NCI-H446 (cell line): ENCODE results near the gene NINJ2.
A peak's percentile ranks its signal among the peaks of the same experiment; 100 is the strongest.
"Not testable (repeated sequence)": the region's sequence is repeated elsewhere in the genome, so short reads cannot be mapped to it uniquely, and the experiment has no call there.

Source experiments
- DNase-seq, 2 experiments: peaks; one replicate each; lab custom pipeline; 2025; lab: John Stamatoyannopoulos, UW

NINJ2 gene

DNA sequence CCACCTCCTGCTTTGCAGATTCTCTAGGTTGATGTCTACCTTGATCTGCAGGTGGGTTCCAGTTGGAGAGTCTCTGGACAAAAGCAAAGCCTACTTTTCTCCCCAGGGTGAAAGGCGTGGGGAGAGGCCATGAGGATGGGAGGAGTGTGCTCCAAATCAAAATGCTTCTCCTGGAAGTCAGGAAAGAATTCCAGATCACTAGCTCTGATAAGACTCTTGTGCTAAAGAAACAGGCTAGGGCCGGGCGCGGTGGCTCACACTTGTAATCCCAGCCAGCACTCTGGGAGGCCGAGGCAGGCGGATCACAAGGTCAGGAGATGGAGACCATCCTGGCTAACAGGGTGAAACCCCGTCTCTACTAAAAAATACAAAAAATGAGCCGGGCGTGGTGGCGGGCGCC lies 21.9 kb downstream of the NINJ2 start:
- not testable (repeated sequence) for DNase-seq

DNA sequence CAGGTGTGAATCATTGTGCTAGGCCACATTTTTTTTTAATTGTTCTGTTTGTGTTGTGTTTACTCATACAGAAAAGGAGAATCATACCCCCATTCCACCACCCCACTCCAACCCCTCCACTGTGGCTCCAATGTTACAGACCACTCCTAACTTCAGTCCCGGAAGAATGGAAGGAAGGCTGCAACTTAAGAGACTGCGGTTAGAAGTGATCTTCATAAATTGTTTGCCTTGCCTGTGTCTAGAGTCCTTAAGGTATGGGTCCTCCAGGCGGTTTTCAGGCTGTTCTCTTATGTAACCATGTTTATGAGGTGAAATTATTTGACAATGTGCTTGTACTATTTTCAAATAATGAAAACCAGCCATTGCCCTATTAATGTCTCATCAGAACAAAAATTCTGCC lies 22.5 kb downstream of the NINJ2 start:
- no peak for DNase-seq

DNA sequence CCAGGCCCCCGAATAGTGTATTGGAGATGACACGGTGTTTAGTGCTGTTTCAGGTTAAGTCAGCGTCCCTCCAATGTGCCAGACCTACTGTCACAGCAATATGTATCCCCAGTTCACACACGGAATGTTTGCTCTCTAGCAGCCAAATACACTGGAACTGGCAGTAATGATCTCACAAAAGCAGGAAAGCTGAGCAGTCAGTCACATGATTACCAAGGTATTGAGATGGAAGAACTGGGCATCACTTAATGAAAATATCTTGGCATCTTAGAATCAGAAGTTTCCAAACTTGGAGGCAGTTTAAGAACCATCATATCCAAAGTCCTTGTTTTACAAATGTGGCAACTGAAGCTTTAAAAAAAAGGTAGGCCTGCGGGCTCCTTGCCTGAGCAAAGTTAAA lies 23.3 kb downstream of the NINJ2 start:
- no peak for DNase-seq

DNA sequence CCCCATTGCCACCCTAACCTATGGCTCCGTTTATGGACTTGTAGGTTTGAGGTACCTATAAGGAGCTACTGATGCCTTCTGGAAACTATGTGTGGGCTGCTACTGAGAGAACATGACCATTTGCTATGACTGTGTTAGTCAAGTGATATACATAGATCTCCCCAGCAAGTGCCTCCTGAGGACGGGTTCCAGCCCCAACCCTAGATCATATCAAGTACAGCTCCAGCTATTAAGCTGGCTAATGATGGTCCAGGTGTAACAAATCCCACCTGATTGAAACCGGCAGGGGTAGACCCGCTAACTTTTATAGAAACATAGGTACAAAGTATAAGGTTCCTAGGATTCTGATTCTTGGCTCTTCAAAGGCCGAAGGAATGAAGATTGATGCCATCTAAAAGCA lies 23.7 kb downstream of the NINJ2 start:
- no peak for DNase-seq

DNA sequence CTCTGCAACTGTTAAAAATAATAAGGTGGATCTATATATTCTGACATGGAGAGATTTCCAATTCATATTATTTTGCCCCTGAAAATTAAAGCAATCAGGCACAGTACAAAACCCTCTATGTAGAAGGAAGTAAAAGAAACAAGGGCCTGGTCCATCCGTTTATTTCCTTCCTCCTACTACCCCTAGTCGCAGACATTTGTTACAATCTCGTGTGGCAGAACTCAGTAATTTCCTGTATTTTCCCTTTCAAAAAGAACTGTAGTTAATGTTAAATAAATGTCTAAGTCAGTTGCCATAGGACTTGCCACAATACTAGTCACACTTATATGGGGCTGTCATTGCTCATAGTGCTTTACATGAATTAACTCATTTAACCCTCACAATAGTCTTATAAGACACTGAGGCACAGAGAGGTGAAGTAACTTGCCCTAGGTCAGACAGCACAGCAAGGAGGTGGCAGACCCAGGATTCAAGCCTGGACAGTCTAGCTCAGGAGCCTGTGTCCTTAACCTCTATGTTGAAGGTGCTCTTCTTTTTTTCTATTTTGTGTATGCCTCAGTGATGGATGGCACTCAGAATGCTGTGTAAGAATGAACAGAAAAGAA lies 24.2 kb downstream of the NINJ2 start:
- no peak for DNase-seq

DNA sequence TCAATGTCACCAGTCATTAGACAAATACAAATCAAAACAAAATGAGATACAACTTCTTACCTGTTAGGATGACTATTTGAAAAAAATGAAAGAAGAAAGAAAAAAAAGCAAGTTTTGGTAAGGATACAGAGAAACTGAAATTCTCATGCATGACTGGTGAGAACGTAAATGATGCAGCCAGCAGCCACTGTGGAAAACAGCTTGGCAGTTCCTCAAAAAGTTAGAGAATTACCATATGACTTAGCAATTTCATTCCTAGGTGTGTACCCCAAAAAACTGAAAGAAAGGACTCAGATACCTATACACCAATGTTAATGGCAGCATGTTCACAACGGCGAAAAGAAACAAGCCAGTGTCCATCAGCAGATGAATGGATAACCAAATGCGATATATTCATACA lies 26.6 kb downstream of the NINJ2 start:
- DNase-seq: no peak

DNA sequence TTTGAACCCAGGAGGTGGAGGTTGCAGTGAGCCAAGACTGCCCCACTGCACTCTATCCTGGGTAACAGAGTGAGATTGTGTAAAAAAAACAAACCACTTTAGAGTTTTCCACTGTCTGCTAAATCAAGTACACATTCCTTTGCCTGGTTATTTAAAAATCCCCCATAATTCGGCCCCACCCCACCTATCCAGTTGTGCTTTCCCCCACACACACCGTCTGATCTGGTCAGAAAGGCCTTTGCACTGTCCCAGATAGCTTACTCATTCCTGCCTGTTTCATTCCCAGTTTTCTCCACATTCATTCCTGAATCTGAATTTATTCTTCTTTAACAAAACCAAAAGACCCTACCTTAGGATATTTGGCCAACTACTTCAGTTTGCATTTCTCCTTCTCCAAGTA lies 29.5 kb downstream of the NINJ2 start:
- no peak for DNase-seq

DNA sequence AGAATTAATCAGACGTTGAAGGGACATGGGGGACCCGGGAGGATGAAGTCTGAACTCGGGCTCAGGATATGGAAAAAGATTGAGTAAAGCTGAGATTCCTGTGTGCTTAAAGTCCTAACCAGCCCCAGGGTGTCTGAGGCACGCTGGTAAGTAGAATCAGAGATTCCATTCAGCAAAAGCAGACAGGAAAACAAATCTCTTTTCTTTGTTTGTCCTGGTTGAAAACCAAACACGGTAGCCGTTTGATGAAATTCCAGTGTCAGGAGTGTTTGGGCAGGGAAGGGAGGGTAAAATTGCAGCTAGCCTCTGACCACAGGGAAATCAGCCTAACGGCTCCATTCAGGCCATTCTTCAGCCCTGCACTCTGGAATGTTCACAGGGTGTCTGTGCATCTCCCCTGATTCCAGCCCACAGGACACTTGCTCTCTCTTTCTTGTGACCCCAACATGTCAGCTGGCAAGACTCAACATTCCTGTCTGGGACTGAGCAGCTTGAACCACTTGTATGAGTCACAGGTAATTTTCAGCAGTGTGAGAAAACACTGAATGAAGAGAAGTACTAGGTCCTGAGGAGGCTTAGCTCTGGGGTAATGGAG lies 31.0 kb downstream of the NINJ2 start:
- DNase-seq: no peak

DNA sequence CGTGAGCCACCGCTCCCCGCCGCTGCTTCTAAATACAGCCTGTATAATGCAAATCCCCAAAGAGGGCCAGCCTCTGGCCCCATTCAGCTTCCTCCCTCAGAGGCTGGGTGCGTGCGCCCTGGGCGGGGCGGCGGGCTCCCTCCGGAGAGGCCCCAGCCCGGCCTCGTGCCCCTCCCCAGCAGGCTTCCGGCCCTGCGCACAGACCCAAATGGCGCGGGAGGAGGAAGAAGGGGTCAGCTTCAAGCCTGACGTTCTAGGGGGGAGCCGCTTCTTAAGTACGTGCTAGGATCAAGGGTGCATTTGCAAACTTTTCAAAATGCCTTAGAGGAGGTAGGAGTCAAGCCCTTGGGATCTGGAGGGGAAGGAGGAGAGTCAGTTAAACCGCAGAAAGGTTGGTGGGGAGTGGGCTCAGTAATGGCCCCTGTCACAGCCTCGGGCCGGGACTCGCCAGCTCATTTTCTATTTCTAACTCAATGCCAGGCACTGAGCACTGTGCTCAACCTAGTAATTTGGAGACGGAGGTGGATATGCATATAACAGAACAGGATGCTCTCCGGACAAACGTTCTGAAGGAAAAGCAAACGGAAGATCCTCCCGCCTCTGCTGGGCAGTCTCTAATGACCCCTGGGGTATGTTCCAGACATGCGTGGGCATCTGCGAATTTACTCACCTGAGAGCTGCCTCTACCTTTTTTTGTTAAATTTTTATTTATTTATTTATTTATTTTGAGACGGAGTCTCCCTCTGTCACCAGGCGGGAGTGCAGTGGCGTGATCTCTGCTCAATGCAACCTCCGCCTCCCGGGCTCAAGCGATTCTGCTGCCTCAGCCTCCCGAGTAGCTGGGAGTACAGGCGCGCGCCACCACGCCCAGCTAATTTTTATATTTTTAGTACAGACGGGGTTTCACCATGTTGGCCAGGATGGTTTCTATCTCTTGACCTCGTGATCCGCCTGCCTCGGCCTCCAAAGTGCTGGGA lies 32.3 kb downstream of the NINJ2 start:
- no peak for DNase-seq

DNA sequence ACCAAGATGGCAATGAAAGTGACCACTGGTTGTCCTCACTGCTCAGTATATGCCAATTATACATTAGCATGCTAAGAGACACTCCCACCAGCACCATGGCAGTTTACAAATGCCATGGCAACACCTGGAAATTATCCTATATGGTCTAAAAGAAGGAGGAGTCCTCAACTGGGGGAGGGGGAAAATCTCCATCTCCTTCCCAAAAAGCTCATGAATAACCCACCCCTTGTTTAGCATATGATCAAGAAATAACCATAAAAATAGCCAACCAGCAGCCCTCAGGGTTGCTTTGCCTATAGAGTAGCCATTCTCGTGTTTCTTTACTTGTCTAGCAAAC lies 34.5 kb downstream of the NINJ2 start:
- not testable (repeated sequence) for DNase-seq

DNA sequence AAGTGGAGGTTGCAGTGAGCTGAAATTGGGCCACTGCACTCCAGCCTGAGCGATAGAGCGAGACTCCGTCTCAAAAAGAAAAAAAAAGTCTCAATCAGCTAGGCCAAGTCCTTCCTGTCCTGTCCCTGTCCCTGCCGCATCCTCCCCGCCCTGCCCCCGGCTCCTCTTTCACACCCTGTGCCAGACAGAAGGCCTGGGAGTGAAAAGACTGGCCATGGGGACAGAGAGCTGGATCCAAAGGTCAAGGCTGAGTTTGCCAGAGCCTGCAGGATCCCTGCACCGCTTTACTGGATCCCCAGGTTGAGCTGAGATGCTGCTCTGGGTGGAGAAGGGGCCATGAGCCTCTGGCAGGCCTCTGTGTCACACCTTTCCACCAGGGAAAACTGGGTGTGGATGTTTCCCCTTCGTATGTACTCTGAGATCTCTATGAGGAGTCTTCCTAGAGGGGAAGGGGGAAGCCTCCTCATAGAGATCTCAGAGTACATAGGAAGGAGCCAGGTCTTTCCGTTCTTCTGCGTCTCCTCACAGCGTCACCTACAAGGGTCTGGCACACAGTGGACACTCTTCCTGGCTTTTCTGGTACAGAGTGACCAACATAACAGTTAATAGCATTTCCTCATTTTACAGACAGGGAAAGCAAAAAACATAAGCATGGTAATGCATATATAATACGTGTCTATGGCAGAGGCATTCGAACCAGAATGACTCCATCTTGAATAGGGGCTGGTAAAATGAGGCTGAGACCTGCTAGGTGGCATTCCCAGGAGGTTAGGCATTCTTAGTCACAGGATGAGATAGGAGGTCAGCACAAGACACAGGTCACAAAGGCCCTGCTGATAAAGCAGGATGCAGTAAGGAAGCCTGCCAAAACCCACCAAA lies 35.1 kb downstream of the NINJ2 start:
- no peak for DNase-seq

DNA sequence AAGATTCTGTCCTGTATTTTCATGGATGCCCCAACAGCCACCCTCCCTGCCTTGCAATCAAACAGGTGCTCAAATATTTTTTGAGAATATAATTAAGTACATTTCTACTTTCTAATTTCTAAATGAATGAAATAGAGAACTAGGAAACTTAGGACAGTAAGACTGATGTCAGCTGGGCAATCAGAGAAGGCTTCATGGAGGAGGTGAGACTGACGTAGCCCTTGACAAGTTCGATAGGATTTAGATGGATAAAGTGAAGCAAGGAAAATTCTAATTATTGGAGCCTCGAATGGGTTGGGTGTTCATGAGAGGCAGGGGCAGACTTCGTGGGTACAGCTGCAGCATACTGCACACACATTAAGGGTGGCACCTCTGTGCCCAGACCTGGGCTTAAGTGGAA lies 36.0 kb downstream of the NINJ2 start:
- no peak for DNase-seq

DNA sequence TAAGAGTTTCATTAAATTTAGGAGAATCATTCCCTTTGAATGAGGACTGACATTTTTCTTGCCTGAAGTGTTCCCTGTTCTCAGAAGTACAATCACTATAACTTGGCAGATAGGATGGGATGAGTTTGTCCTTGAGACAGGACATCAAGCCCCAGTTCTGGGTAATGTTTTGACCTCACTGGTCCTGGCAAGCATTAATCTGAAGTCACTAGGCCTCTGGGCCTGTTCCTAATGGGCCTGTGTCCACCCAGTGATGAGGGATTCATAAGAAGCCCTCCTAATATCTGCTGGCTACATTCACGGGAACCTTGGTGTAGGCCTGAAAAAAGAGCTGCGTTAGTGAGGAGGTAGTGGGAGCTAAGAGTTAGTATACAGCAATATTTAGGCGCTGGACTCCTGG lies 37.2 kb downstream of the NINJ2 start:
- DNase-seq: no peak

DNA sequence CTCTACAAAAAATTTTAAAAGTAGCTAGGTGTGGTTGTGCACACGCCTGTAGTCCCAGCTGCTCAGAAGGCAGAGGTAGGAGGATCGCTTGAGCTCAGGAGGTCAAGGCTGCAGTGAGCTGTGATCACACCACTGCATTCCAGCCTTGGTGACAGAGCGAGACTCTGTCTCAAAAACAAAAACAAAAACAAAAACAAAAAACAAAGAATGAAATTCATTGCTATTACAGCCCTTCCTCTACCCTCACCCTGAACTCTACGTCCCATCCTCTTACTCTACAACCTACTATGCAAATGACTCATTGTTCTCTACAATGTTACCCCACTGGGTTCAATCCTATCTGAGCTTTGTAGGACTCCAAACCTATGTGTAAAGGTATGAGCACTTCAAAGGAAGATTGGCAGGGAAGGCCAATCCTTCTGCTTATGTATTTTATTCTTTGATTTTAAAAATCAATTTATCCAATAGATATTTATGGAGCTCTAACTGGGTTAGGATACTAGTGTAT lies 39.3 kb downstream of the NINJ2 start:
- no peak for DNase-seq

DNA sequence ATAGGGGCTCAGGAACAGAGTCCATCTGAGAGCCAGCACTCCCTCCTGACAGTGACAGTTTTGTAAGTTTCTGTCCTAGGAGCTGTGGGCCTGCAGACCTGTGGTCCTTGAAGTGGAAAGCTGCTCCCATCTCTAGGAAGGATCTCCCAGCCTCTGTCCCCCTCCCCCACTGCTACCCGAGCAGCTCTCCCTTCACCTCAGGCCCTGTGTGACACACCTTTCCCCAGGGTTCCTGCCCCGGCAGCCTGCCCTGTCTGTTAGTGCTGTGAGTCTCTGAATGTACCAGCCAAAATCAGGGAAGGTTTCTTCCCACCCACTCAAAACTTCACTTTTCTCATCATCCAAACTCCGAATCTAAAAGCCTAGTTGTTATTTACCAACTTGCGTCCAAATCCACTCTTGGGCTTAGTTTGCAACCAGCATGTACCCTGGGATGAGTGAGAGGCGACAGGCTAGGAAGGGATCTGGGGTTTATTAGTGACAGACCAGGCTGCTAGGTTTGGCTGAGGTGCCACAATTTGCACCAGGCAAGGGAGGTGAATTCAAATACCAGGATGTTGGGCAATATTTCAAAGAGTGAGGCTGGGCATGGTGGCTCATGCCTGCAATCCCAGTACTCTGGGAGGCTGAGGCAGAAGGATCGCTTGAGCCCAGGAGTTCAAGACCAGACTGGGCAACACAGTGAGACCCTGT lies 39.9 kb downstream of the NINJ2 start:
- DNase-seq: no peak

DNA sequence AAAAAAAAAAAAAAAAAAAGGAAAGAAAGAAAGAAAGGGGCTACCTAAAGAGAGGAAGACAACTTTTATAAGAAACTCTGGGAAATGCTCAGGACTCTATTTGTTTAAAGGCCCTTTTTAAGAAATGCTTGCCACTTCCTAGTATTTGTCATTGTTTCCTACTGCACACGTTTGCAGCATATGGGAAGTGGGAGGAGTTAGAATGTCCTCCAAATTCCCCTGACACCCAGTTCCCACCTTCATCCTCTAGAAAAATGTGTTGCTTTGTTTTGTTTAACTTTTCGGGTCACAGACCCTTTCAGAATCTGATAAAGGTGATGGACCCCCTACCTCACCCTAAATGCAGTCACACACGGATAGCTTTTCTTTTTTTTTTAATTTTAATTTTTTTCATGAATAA lies 40.8 kb downstream of the NINJ2 start:
- DNase-seq: no peak

DNA sequence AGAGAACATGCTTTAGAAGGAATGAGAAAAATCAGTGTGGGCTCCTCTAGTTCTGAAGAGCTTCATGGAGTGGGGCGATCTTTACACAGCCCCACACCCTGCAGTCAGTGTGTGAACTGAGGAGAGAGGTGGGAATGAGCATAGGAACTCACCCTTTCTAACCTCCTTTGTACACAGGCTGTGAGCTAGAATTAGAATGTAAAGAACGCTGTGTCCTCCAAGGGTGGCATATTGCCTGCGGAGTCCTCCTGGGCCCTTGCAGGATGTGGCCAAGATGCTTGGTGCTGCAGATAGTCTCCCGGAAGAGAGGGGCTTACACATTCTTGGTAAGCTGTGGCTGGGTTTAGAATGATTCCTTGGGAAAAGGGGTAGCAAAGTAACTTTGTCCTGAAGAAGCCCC lies 43.9 kb downstream of the NINJ2 start:
- no peak for DNase-seq

DNA sequence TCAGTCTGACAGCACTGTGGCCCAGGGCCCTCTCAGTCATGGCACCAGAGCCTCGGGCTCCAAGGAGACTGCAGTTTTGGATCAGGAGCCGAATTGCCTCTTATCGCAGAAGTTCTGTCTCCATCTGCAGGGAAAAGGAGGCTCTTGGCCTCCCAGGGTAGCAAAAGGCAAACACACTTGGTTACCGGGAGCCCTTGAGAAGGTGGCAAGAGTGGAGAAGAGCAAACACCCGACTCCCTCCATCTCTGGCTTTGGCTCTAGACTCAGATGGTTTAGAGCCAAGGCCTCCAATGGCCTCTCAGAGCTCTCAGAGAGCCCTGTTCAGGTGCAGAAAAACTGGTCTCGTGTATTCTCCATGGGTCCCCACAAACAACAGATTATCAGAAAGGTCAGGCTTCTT lies 44.6 kb downstream of the NINJ2 start:
- no peak for DNase-seq

DNA sequence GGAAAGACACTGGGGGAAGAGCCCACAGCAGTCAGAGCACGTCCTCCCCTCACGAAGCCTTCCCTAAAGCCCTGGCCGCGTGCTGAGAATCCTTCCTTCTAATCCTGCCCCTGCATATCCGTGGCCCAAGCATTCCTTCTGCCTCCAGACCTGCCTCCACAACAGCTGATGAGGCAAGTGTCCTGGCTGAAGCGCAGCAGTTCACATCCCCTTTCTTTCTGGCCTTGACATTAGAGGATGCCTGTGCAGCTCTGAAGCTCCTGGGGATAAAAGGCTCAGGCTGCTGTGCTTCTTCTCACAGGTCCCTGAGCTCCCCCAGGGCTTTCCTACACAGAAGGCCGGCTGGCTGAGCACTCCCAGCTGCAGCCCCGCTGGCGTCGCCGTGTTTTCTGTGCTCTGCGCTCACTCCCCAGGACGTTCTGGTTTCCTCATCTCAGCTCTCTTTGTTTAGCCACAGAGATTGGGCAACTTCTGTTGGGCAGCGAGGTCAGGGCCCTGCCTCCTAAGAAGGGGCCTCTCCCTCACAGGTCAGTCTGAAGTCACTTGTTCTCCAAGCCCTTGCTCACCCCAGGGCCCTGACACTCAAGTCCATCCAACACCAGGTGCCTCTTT lies 45.8 kb downstream of the NINJ2 start:
- DNase-seq: no peak

DNA sequence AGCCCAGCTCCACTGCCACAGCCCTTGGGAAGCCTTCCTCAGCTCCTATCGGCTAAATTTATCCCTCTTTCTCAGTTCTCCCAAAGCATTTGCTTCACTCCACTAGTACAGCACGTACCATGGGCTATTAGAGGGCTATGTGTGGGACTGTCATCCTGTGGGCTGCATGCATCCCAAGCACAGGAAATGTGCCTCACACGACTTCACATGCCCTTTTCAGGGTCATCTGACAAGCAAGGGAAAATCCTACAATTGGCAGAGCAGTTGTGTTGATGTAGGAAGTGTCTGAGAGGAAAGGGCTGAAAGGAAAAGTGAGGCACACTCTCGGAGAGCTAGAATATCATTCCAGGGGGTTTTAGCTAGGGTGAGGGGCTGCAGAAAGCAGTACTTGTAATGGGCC lies 47.6 kb downstream of the NINJ2 start:
- no peak for DNase-seq

DNA sequence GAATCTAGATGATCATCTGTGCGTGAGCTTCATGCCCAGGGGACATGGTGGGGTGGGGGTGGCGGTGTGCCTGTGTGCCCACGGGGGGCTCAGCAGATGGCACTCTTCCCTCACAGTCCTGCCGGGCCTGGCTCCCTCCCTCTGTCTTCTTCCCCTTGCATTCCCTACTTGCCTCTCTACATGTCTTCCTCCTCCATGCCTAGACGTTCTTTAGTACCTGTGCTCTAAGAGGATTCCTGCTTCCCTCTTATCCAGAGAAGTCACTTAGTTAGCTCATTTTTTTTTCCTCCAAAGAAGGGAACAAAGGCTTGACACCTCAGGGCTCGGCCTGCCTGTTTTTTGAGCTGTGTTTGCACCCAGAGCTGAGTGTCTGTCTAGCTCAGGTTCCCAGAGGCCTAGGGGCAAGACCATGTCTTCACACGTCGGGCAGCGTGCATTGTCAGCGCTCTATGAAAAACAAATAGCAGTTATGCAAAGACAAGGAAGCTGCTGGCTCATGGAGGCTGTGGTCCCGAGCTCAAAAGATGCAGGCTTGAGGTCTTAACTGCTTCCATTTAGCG lies 48.8 kb downstream of the NINJ2 start:
- DNase-seq: peak; percentile 8 to 55
